B cell (primary cell): Measurements from ENCODE around the gene SFXN1. TPM values are rescaled to one million over a fixed set of nuclear protein-coding genes. Genes with fewer than 3 reads are reported as not detected.
A peak's percentile ranks its signal among the peaks of the same experiment; 100 is the strongest.

Experiments used
- ATAC-seq: fragments of 200-7000 bp; cut with Tn5 transposase; one replicate; pipeline ENCODE4 v1.10.0; 2021; ENCODE audit warnings: low read depth, mild to moderate bottlenecking, moderate number of reproducible peaks, moderate library complexity
- CTCF ChIA-PET: fragments of 350-600 bp; sonication (Branson Sonifier 250); formaldehyde crosslinking; loops from one replicate; lab custom pipeline; 2021; ENCODE audit warnings: antibody characterized with exemption, inconsistent platforms; lab: Charles Lee
- POLR2A ChIA-PET: fragments of 350-600 bp; sonication (Branson Sonifier 250); formaldehyde crosslinking; loops from one replicate; lab custom pipeline; 2021; ENCODE audit warnings: antibody characterized with exemption; lab: Charles Lee
- DNase-seq: peaks from one replicate; pipeline ENCODE4 v3.0.0; 2013
- H2AFZ ChIP-seq: 2 replicates; pipeline ENCODE4 v1.6.1; 2012; ENCODE audit warnings: mild to moderate bottlenecking, low read depth, low read length; ENCODE audit not compliant: insufficient read depth, poor library complexity, severe bottlenecking
- H3K27ac ChIP-seq, 2 donors: 1 replicate in 1 of 2; 2 replicates in 1 of 2; pipeline ENCODE4 v1.5.1; 2012 to 2013; ENCODE audit warnings: low read length in 2 of 2, mild to moderate bottlenecking in 2 of 2, moderate library complexity in 1 of 2
- H3K27me3 ChIP-seq, 4 experiments: fragments of 200-600 bp in 1 of 4; sonication (generic) in 1 of 4; replicated peaks in 1 of 4; 1 replicate in 2 of 4; 2 replicates in 2 of 4; pipeline versions ENCODE4 v1.6.1 to v1.7.0; 2013 to 2016; ENCODE audit warnings: low read length in 3 of 4, mild to moderate bottlenecking in 2 of 4, mixed read lengths in 1 of 4, moderate library complexity in 1 of 4; ENCODE audit not compliant: insufficient read depth in 4 of 4, control insufficient read depth in 3 of 4; ENCODE audit errors: control extremely low read depth in 1 of 4
- H3K36me3 ChIP-seq, 2 experiments: replicated peaks in 1 of 2; 1 replicate in 1 of 2; 2 replicates in 1 of 2; pipeline versions ENCODE4 v1.6.1 to v1.7.1; 2013; ENCODE audit warnings: low read length in 1 of 2; ENCODE audit not compliant: insufficient read depth in 2 of 2, control insufficient read depth in 1 of 2; ENCODE audit errors: control extremely low read depth in 1 of 2, extremely low read depth in 1 of 2
- H3K4me1 ChIP-seq, 2 donors: fragments of 200-600 bp in 1 of 2; sonication (generic) in 1 of 2; 1 replicate in 1 of 2; 2 replicates in 1 of 2; pipeline versions ENCODE4 v1.5.1 to v1.6.1; 2013 to 2017; ENCODE audit warnings: low read length in 2 of 2; ENCODE audit not compliant: control insufficient read depth in 2 of 2, insufficient read depth in 2 of 2
- H3K4me2 ChIP-seq: replicated peaks from 2 replicates; pipeline ENCODE3; 2012; ENCODE audit warnings: mild to moderate bottlenecking, low read depth, low read length; ENCODE audit not compliant: poor library complexity, severe bottlenecking
- H3K4me3 ChIP-seq, 5 experiments: fragments of 200-600 bp in 1 of 5; sonication (generic) in 1 of 5; 1 replicate in 3 of 5; 2 replicates in 2 of 5; pipeline versions ENCODE4 v1.5.1 to v1.7.0; 2011 to 2016; ENCODE audit warnings: low read length in 4 of 5, mild to moderate bottlenecking in 4 of 5, low read depth in 2 of 5, control low read depth in 1 of 5, moderate library complexity in 1 of 5; ENCODE audit not compliant: insufficient read depth in 1 of 5; ENCODE audit errors: control extremely low read depth in 1 of 5, extremely low read depth in 1 of 5
- H3K79me2 ChIP-seq: fragments of 200-600 bp; sonication (generic); one replicate; pipeline ENCODE4 v1.6.0; 2016; ENCODE audit warnings: low read length; ENCODE audit not compliant: control insufficient read depth, insufficient read depth
- H3K9ac ChIP-seq: fragments of 200-600 bp; sonication (generic); 2 replicates; pipeline ENCODE4 v1.6.1; 2017; ENCODE audit warnings: mild to moderate bottlenecking, low read length, moderate library complexity
- H3K9me3 ChIP-seq, 3 donors: one replicate each; pipeline versions ENCODE4 v1.6.1 to v1.7.1; 2013; ENCODE audit warnings: low read length in 2 of 3; ENCODE audit not compliant: control insufficient read depth in 2 of 3, insufficient read depth in 1 of 3; ENCODE audit errors: control extremely low read depth in 1 of 3
- H4K20me1 ChIP-seq: 2 replicates; pipeline ENCODE4 v1.6.0; 2012; ENCODE audit warnings: mild to moderate bottlenecking, low read length; ENCODE audit not compliant: insufficient read depth, control insufficient read depth, poor library complexity, severe bottlenecking
- H3K27ac Mint-ChIP-seq: one replicate; pipeline ENCODE4 v1.8.0; 2021; ENCODE audit warnings: mixed read lengths
- H3K27me3 Mint-ChIP-seq: one replicate; pipeline ENCODE4 v1.8.0; 2021; ENCODE audit warnings: mixed read lengths
- H3K4me1 Mint-ChIP-seq: one replicate; pipeline ENCODE4 v1.8.0; 2021; ENCODE audit warnings: mixed read lengths
- H3K4me3 Mint-ChIP-seq: one replicate; pipeline ENCODE4 v1.8.0; 2021; ENCODE audit warnings: mixed read lengths
- H3K9me3 Mint-ChIP-seq: one replicate; pipeline ENCODE4 v1.8.0; 2022; ENCODE audit warnings: mixed read lengths; ENCODE audit not compliant: insufficient read depth
- CTCF ChIP-seq: fragments of 200-600 bp; IDR thresholded peaks from one replicate; pipeline ENCODE4 v1.8.0; 2022; ENCODE audit warnings: antibody characterized with exemption, mild to moderate bottlenecking
- EZH2 ChIP-seq: IDR thresholded peaks from 2 replicates; pipeline ENCODE4 v1.6.1; 2012; ENCODE audit warnings: borderline replicate concordance, low read depth, mild to moderate bottlenecking, moderate library complexity, low read length; ENCODE audit not compliant: insufficient read depth, poor library complexity, severe bottlenecking
- WGBS: methylation state at CpG from one replicate; pipeline ENCODE4 v1.1.5; 2013; ENCODE audit warnings: missing lambda C conversion rate; ENCODE audit not compliant: insufficient coverage; 5-methylcytosine and 5-hydroxymethylcytosine counted together
- intact Hi-C: fragments of 100-400 bp; cut with micrococcal nuclease; formaldehyde crosslinking; loops from one replicate; pipeline ENCODE4 v1.10.0; 2022
- polyA minus RNA-seq: library from RNA; depleted of rRNA, polyadenylated mRNA; stranded (reverse); fragments of >200 nt; gene quantifications from 2 replicates; pipeline ENCODE4 v1.2.3, GENCODE V29; 2012
- polyA plus RNA-seq: library from polyadenylated mRNA; depleted of rRNA; stranded (reverse); fragments of >200 nt; gene quantifications from 2 replicates; pipeline ENCODE4 v1.2.3, GENCODE V29; 2012
- total RNA-seq, 2 donors: library from RNA; stranded (reverse); fragments of 120-200 nt in 1 of 2; gene quantifications; 1 replicate in 1 of 2; 2 replicates in 1 of 2; pipeline versions ENCODE4 v1.2.3 to v1.2.4, GENCODE V29; 2013 to 2022

Gene SFXN1
- 30.5 and 39.1 TPM in 2 replicates for total RNA-seq
- total RNA-seq (2013), result 18.8 TPM
- 16.4 and 18.5 TPM in 2 replicates for polyA plus RNA-seq
- polyA minus RNA-seq, result 27.3 and 30.2 TPM in 2 replicates

- peaks cover 48% of the 10 kb centered on the region for H3K79me2 ChIP-seq
- CTCF ChIA-PET, result interaction anchor here (3.6 kb wide), 1 partner anchor 14 kb away, joined by 17 read pairs; no protein-coding TSS in a partner anchor
These were observed at the start of gene SFXN1 for GRCh38 chr5:175478384-175479124. TSS of gene SFXN1 (plus strand) at chr5:175478560. CDS start at chr5:175492104, 13,544 bp downstream.

More at GRCh38 chr5:175478384-175479124, at the start of gene SFXN1:
- Histone ChIP-seq H2AFZ (peak within 1 kb of the TSS; percentile 74), H3K4me1 (peaks cover 20 to 23% of the 10 kb centered on the region in 2 donors), H3K36me3 (no peaks in the 10 kb centered on the region), H3K27ac (peak within 1 kb of the TSS in 1 of 2 donors; percentile 44), H3K9ac (peak within 1 kb of the TSS; percentile 69), H3K4me2 (peak within 1 kb of the TSS; percentile 77), H3K4me3 (peak within 1 kb of the TSS; percentile 50 to 85 (median 73)), H3K9me3 (no peaks in the 10 kb centered on the region), H3K27me3 (no peaks in the 10 kb centered on the region), H4K20me1 (peaks cover 4% of the 10 kb centered on the region)
- under 1% methylated on average over 93 of the region's 94 CpGs for WGBS
- Mint-ChIP-seq H3K9me3 (no peaks in the 10 kb centered on the region), H3K4me3 (peak within 1 kb of the TSS; percentile 94), H3K4me1 (peaks cover 34% of the 10 kb centered on the region), H3K27ac (peak within 1 kb of the TSS; percentile 82), H3K27me3 (peaks cover 13% of the 10 kb centered on the region)
- intact Hi-C loops, result no loop called here
- POLR2A ChIA-PET, result interaction anchor here (0.6 kb wide), 1 partner anchor 59 kb away, joined by 6 read pairs; no protein-coding TSS in a partner anchor
- DNase-seq (peak; percentile 76), ATAC-seq (peak; percentile 85)
- TF ChIP-seq CTCF (no peak), EZH2 (no peak)
